Measurements from ENCODE around the gene KIF16B.

The KIF16B gene

DNA sequence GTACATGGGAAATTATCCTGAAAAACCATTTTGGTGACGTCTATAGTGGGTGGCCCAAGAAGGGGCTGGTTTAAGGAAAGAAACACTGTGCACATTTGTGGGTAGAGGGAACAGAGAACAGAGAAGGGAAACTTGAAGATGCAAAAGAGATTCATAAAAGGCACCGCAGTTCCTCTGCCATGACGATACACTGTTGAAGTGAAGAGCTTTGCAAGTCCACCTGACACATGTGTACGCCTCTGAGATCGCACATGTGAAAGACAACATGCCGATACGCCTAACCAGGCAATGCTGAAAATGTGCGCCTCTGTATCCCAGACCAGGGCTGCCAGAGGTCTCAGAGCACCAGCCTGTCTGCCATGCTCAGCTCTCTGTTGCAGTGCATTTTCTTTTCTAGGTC is 180.9 kb downstream of the KIF16B start:
- TF ChIP-seq, protein P1, sequence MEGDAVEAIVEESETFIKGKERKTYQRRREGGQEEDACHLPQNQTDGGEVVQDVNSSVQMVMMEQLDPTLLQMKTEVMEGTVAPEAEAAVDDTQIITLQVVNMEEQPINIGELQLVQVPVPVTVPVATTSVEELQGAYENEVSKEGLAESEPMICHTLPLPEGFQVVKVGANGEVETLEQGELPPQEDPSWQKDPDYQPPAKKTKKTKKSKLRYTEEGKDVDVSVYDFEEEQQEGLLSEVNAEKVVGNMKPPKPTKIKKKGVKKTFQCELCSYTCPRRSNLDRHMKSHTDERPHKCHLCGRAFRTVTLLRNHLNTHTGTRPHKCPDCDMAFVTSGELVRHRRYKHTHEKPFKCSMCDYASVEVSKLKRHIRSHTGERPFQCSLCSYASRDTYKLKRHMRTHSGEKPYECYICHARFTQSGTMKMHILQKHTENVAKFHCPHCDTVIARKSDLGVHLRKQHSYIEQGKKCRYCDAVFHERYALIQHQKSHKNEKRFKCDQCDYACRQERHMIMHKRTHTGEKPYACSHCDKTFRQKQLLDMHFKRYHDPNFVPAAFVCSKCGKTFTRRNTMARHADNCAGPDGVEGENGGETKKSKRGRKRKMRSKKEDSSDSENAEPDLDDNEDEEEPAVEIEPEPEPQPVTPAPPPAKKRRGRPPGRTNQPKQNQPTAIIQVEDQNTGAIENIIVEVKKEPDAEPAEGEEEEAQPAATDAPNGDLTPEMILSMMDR (IDR thresholded peaks at IDR 0.05; ENCODE audit: low read depth, low read length): no peak
- DNase-seq (ENCODE audit: extremely low read depth, low read depth): no peak

DNA sequence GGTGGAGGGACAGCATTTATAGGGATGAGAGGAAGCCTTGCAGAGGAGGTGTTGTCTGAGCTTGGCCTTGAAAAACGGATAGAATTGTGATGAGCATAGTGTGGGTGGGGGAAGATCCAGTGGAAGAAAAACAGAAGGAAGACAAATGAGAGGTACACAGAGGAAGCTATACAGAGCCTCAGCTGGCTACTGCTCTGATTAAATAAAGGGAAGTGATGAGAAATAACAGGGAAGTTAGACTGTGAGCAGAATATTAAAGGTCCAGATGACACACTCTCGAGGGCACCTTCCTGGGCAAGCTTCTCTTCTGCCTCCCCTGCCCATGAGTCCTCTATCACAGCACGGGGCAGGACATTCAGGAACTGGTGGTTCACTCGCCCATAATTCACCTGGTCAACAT is 182.3 kb downstream of the KIF16B start:
- no peak for DNase-seq (ENCODE audit: extremely low read depth, low read depth)
- TF ChIP-seq, protein P1 (IDR thresholded peaks at IDR 0.05; ENCODE audit: low read depth, low read length): no peak

DNA sequence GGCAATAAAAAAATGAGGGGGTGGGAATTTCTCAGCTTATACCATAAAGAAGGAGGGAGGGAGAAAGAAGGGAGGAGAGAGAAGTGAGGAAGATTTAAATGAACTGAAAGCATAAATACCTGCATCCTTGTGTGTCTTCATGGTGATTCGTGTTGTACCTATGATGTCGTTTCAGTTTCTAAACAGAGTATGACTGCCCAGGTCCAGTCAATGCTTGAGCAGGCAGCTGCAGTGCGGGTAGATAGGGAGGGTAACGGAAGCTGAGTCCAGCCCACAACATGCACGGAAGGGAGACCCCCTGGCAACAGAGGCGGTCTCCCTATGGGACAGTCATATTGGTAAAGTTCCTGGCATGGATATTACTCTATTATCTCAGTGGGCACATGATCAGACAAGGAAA is 184.5 kb downstream of the KIF16B start:
- TF ChIP-seq, protein P1 (IDR thresholded peaks at IDR 0.05; ENCODE audit: low read depth, low read length): no peak
- no peak for DNase-seq (ENCODE audit: extremely low read depth, low read depth)

DNA sequence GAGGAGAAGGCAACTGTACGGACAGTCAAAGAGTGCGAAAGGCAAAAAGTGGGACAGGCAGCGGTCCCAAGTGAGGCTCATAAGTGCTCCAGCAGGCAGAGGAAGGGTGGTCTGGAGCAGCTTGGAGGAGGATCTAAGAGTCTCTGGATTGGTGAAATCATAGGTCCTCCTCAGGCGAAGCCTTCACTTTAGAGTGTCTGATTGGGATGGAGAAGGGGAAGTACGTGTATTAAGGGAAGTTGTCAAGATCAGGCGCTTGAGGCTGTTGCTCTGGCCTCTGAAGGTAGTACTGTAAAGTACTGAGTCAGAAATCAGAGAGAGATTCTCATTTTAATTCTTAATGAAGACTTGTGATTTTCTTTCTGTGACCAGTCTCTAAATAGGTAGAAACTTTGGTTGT is 185.6 kb downstream of the KIF16B start:
- TF ChIP-seq, protein P1 (IDR thresholded peaks at IDR 0.05; ENCODE audit: low read depth, low read length): no peak
- no peak for DNase-seq (ENCODE audit: extremely low read depth, low read depth)

DNA sequence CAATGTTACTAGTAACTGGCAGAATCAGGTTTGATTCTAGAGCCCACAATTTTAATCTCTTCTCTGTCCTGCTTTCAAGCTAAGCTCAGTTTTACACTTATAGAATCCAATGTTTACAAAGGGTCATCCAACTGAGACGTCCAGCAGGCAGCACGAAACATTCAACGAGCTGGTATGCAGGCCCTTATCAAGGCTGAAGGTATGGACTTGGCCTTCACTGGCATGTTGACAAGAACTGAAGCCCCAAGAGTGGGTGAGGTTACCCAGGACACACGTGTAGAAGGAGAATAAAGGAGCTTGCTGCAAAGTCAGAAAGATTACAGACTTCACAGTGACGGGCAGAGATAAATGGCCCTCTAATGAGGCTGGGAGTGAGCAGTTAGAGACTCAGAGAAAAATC is 187.4 kb downstream of the KIF16B start:
- TF ChIP-seq, protein P1 (IDR thresholded peaks at IDR 0.05; ENCODE audit: low read depth, low read length): no peak
- DNase-seq (ENCODE audit: extremely low read depth, low read depth): no peak

DNA sequence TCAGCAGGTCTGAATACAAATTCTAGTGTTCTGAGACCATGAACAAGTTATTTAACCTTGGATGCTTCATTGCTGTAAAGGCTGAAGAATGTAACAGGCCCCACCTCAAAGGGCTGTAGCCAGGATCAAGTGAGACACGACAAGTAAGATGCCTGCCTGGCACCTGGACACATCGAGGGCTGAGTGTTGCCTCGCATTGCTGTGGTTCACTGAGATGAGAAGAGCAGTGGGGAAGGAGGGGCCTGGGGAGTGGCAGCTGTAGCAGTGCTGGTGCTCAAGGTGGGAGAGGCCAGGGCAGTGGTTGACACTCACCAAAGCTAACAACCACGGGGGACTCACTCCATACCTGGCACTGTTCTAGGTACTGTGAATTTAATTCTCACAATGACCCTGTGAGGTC is 187.8 kb downstream of the KIF16B start:
- DNase-seq (ENCODE audit: extremely low read depth, low read depth): no peak
- TF ChIP-seq, protein P1 (IDR thresholded peaks at IDR 0.05; ENCODE audit: low read depth, low read length): no peak

DNA sequence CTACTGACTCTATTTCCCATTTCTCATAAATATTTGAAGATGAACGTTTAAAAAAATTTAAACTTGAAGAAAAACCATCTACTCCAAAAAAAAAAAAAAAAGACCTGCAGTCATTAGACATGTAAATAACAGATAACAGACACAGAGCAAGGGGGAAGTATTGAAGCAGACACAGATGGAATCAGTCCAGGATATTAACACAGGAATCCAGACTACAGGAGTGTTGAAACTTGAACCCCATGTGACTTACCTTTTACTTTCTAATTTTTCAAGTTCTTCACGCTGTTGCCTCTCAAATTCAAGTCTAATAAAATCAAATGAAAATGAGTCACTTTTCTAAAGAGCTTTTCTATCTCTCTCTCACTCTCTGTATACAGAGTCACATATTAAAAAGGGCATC is 191.8 kb downstream of the KIF16B start:
- TF ChIP-seq, protein P1 (IDR thresholded peaks at IDR 0.05; ENCODE audit: low read depth, low read length): no peak

More for the DNA sequence above, 191.8 kb downstream of the KIF16B start:
- no peak for DNase-seq (ENCODE audit: extremely low read depth, low read depth)

Data from AG09319 (cell line).